Measurements from ENCODE around the gene ZP1. TPM values are rescaled to one million over a fixed set of nuclear protein-coding genes. Genes with fewer than 3 reads are reported as not detected.

Gene ZP1
- total RNA-seq, 6 experiments from 2014 or later, result 0.13 to 0.30 (median 0.29) TPM; not detected in 3

DNA sequence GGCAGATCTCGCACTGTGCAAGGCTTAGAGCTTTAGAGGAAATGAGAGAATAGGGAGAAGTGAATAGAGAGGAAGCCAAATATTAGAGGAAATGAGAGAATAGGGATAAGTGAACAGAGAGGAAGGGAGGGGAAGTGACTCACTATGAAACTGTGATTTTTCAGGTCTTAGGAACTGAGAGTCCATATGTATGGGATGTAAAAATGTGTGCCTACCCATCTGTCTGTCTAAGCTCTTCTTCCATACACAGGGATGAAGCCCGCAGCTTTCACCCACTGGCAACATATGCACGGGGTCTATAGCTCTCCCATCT lies 31.9 kb upstream of the ZP1 start:
- Mint-ChIP-seq H3K36me3 (ENCODE audit: low read depth) (no peaks in the 10 kb centered on the region), H3K4me3 (no peak overlapping the region), H3K9me3 (no peaks in the 10 kb centered on the region), H3K27me3 (ENCODE audit: insufficient read depth) (peaks cover 12% of the 10 kb centered on the region), H3K4me1 (ENCODE audit: low read depth) (peaks cover 41% of the 10 kb centered on the region), H3K27ac (no peak overlapping the region)
- DNase-seq, result no peak
- TF ChIP-seq, protein P1, sequence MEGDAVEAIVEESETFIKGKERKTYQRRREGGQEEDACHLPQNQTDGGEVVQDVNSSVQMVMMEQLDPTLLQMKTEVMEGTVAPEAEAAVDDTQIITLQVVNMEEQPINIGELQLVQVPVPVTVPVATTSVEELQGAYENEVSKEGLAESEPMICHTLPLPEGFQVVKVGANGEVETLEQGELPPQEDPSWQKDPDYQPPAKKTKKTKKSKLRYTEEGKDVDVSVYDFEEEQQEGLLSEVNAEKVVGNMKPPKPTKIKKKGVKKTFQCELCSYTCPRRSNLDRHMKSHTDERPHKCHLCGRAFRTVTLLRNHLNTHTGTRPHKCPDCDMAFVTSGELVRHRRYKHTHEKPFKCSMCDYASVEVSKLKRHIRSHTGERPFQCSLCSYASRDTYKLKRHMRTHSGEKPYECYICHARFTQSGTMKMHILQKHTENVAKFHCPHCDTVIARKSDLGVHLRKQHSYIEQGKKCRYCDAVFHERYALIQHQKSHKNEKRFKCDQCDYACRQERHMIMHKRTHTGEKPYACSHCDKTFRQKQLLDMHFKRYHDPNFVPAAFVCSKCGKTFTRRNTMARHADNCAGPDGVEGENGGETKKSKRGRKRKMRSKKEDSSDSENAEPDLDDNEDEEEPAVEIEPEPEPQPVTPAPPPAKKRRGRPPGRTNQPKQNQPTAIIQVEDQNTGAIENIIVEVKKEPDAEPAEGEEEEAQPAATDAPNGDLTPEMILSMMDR (IDR thresholded peaks at IDR 0.05), result no peak

- TF ChIP-seq, protein P1 (IDR thresholded peaks at IDR 0.05), result no peak
- H3K4me3 Mint-ChIP-seq, result no peak overlapping the region
- peaks cover 12% of the 10 kb centered on the region for H3K27me3 Mint-ChIP-seq (ENCODE audit: insufficient read depth)
- peaks cover 45% of the 10 kb centered on the region for H3K4me1 Mint-ChIP-seq (ENCODE audit: low read depth)
- H3K36me3 Mint-ChIP-seq (ENCODE audit: low read depth), result no peaks in the 10 kb centered on the region
- DNase-seq, result no peak
- no peaks in the 10 kb centered on the region for H3K9me3 Mint-ChIP-seq
- no peak overlapping the region for H3K27ac Mint-ChIP-seq
These were observed 30.4 kb upstream of the ZP1 start for GRCh38 chr11:60836866-60837515.

GRCh38 chr11:60838132-60838531 lies 29.2 kb upstream of the ZP1 start:
- TF ChIP-seq, protein P1 (IDR thresholded peaks at IDR 0.05), result peak; percentile 57
- peaks cover 40% of the 10 kb centered on the region for H3K4me1 Mint-ChIP-seq (ENCODE audit: low read depth)
- H3K27me3 Mint-ChIP-seq (ENCODE audit: insufficient read depth), result peaks cover 12% of the 10 kb centered on the region
- no peak overlapping the region for H3K4me3 Mint-ChIP-seq
- no peak overlapping the region for H3K27ac Mint-ChIP-seq
- H3K9me3 Mint-ChIP-seq, result no peaks in the 10 kb centered on the region
- DNase-seq, result no peak
- no peaks in the 10 kb centered on the region for H3K36me3 Mint-ChIP-seq (ENCODE audit: low read depth)

DNA sequence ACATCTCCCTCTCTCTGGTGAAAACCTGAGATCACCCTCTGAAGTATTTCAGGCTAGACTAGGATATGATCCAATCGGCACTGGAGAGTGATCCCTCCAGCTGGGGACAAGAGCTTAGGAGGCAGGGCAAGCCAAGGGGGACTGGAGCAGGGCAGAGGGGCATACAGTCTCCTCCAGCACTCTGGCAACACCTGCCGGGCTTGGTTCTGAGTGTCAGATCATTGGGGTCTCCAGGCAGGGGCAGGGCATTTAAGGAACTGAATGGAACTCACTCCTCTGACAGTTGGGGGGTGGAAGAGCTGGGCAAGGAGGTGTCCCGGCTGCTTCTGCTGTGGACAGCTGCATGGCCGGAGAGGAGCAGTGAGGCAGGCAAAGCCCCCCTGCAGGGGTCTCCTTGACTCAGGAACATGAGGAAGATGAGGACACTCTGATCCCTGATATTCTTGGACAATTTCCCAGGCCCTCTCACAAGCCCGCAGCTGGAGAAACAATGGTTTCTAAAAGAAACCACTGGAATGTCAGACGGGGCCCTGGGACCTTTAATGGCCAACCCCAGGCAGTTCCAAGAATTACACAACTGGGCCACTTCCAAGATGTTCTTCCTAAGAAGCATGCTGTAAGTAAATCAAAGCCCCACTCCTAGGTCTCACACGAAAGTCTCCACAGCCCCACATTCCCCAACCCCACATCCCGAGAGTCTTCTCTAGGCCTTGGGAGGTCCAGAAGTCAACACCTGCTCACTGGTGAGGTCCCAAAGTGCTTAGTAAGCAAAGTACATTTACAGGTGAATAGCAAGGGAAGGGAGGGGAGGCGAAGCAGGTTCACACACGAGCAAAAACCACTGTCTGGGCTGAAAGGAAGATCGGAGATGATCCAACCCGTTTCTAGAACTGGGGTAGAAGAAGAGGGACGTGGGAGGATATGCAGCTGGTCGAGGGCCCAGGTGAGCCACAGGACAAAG lies 26.6 kb upstream of the ZP1 start:
- peak; percentile 75 for DNase-seq
- TF ChIP-seq, protein P1 (IDR thresholded peaks at IDR 0.05), result no peak
- H3K27ac Mint-ChIP-seq, result peak overlapping the region; percentile 86
- H3K36me3 Mint-ChIP-seq (ENCODE audit: low read depth), result peaks cover 6% of the 10 kb centered on the region
- no peaks in the 10 kb centered on the region for H3K9me3 Mint-ChIP-seq
- peaks cover 12% of the 10 kb centered on the region; the same call in 1 of the 2 replicates for H3K27me3 Mint-ChIP-seq (ENCODE audit: insufficient read depth)
- H3K4me1 Mint-ChIP-seq (ENCODE audit: low read depth), result peaks cover 54% of the 10 kb centered on the region
- peak overlapping the region; percentile 97 for H3K4me3 Mint-ChIP-seq

DNA sequence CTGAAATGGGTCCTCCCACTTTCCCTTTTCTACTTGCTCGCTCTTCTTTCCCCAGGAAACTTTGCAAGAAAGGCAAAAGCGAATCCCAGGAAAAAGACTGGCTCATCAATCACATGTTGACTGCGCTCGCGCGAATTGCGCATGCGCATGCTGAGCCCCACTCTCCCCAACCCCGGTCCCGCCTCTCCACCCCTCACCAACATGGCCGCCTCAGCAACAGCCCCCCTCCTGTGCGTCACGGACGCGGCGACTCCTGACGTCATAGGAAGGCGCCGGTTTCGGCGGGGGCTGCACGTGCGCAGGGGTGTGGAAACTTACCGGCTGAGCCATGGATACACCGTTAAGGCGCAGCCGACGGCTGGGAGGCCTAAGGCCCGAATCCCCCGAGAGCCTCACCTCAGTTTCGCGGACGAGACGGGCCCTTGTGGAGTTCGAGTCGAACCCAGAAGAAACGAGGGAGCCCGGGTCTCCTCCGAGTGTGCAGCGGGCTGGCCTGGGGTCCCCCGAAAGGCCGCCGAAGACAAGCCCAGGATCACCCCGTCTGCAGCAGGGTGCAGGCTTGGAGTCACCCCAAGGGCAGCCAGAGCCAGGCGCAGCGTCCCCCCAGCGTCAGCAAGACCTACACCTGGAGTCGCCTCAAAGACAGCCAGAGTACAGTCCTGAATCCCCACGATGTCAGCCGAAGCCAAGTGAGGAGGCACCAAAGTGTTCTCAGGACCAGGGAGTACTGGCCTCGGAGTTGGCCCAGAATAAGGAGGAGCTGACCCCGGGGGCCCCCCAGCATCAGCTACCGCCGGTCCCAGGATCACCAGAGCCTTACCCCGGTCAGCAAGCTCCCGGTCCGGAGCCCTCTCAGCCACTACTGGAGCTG lies 25.3 kb upstream of the ZP1 start, which contains the start of gene CCDC86:
Gene CCDC86 (plus strand): TSS at position 317 of the 871 bp plus-strand sequence. CDS start 12 bp downstream, at position 329.
- peak; percentile 94 for DNase-seq
- H3K4me3 Mint-ChIP-seq, result peak within 1 kb of the TSS; percentile 97
- TF ChIP-seq, protein P1 (IDR thresholded peaks at IDR 0.05), result no peak
- peaks cover 49% of the 10 kb centered on the region for H3K4me1 Mint-ChIP-seq (ENCODE audit: low read depth)
- peaks cover 6% of the 10 kb centered on the region for H3K36me3 Mint-ChIP-seq (ENCODE audit: low read depth)
- H3K9me3 Mint-ChIP-seq, result no peaks in the 10 kb centered on the region
- peak within 1 kb of the TSS; percentile 86 for H3K27ac Mint-ChIP-seq
- peaks cover 13% of the 10 kb centered on the region; the same call in 1 of the 2 replicates for H3K27me3 Mint-ChIP-seq (ENCODE audit: insufficient read depth)

Measured in HFFc6 (cell line).